GM21367 (cell line): ENCODE data around the gene TAS1R3.

ENCODE experiments used
- ATAC-seq: cut with Tn5 transposase; IDR thresholded peaks from one replicate; pipeline ENCODE4 v1.9.1; 2021; ENCODE audit not compliant: unreplicated experiment

Gene TAS1R3

GRCh38 chr1:1294250-1294890 is 36.7 kb upstream of the TAS1R3 start:
- no peak for ATAC-seq

GRCh38 chr1:1295154-1295923 is 35.7 kb upstream of the TAS1R3 start:
- no peak for ATAC-seq

GRCh38 chr1:1296070-1297061 is 34.7 kb upstream of the TAS1R3 start:
- no peak for ATAC-seq

GRCh38 chr1:1297802-1298424 is 33.2 kb upstream of the TAS1R3 start:
- no peak for ATAC-seq

GRCh38 chr1:1298861-1299685 is 32.0 kb upstream of the TAS1R3 start:
- no peak for ATAC-seq

GRCh38 chr1:1299686-1300351 is 31.3 kb upstream of the TAS1R3 start:
- no peak for ATAC-seq

GRCh38 chr1:1300352-1300739 is 30.7 kb upstream of the TAS1R3 start:
- ATAC-seq: no peak

- no peak for ATAC-seq
Measured at GRCh38 chr1:1302006-1302430, 29.1 kb upstream of the TAS1R3 start.

GRCh38 chr1:1302951-1303509 is 28.1 kb upstream of the TAS1R3 start:
- ATAC-seq: no peak

GRCh38 chr1:1303736-1304135 is 27.3 kb upstream of the TAS1R3 start:
- no peak for ATAC-seq

- no peak for ATAC-seq
Measured at GRCh38 chr1:1304331-1305299, 26.5 kb upstream of the TAS1R3 start.

- no peak for ATAC-seq
Measured at GRCh38 chr1:1305300-1306069, 25.6 kb upstream of the TAS1R3 start.

- no peak for ATAC-seq
Measured at GRCh38 chr1:1306070-1306660, 24.9 kb upstream of the TAS1R3 start.

GRCh38 chr1:1306661-1307260 is 24.3 kb upstream of the TAS1R3 start:
- no peak for ATAC-seq

- no peak for ATAC-seq
Measured at GRCh38 chr1:1307261-1307922, 23.7 kb upstream of the TAS1R3 start.
